SK-N-MC (cell line): ENCODE measurements around the gene CCNJL.

Experiments
- EZH2 ChIP-seq: fragments of 200-600 bp; sonication (generic); IDR thresholded peaks from one replicate; pipeline ENCODE4 v1.6.1; 2017; ENCODE audit warnings: antibody characterized with exemption
- FOXP2 ChIP-seq: optimal IDR thresholded peaks from 2 replicates; pipeline ENCODE3; 2011; ENCODE audit warnings: mild to moderate bottlenecking, moderate library complexity; ENCODE audit not compliant: insufficient read depth; ENCODE audit errors: extremely low read length, control extremely low read depth

GRCh38 chr5:160278343-160278742 lies 34.0 kb downstream of the CCNJL start:
- TF ChIP-seq EZH2 (no peak), FOXP2 (no peak)
